Right lung (tissue), 10 donors: ENCODE measurements around the gene HBA2. TPM values are rescaled to one million over a fixed set of nuclear protein-coding genes. Genes with fewer than 3 reads are reported as not detected.
"Not testable (repeated sequence)": the region's sequence is repeated elsewhere in the genome, so short reads cannot be mapped to it uniquely, and the experiment has no call there.

Experiments
- DNase-seq, 2 donors: peaks; one replicate each; pipeline ENCODE4 v3.0.0-alpha.2; 2013
- long read RNA-seq, 8 donors: transcript quantifications; one replicate each; lab custom pipeline, GENCODE V29; 2026
- polyA plus RNA-seq, 5 donors: library from polyadenylated mRNA; unstranded; fragments of 120-200 nt; gene quantifications; one replicate each; pipeline versions ENCODE4 v1.2.1 to v1.2.3, GENCODE V29; 2013; ENCODE audit warnings: inconsistent platforms in 1 of 5, low replicate concordance in 1 of 5; ENCODE audit not compliant: insufficient read length in 5 of 5, insufficient read depth in 1 of 5

Gene HBA2
- polyA plus RNA-seq, result 1,000 to 10,000 TPM; 1,399 to 4,244 (median 2,803) TPM
- long read RNA-seq, donor 1, transcript HBA2-204 (2 exons, 403 nt), result minor isoform, 30 of 1,145 reads
- long read RNA-seq, donor 1, transcript HBA2-201 (3 exons, 576 nt), result major isoform, 1,004 of 1,145 reads
- long read RNA-seq, donor 1, transcript HBA2-203 (2 exons, 640 nt), result minor isoform, 64 of 1,145 reads
- long read RNA-seq, donor 1, partial matches to known transcripts, result 33 of 1,145 reads
- long read RNA-seq, donor 1, other reads (novel, unspliced or antisense), result 11 of 1,145 reads
- long read RNA-seq, donor 2, transcript HBA2-204 (2 exons, 403 nt), result minor isoform, 11 of 823 reads
- long read RNA-seq, donor 2, transcript HBA2-203 (2 exons, 640 nt), result minor isoform, 20 of 823 reads
- long read RNA-seq, donor 2, transcript HBA2-201 (3 exons, 576 nt), result major isoform, 765 of 823 reads
- long read RNA-seq, donor 2, partial matches to known transcripts, result 14 of 823 reads
- long read RNA-seq, donor 2, other reads (novel, unspliced or antisense), result 10 of 823 reads
- long read RNA-seq, donor 3, transcript HBA2-204 (2 exons, 403 nt), result minor isoform, 115 of 4,084 reads
- long read RNA-seq, donor 3, transcript HBA2-203 (2 exons, 640 nt), result minor isoform, 262 of 4,084 reads
- long read RNA-seq, donor 3, transcript HBA2-201 (3 exons, 576 nt), result major isoform, 3,546 of 4,084 reads
- long read RNA-seq, donor 3, partial matches to known transcripts, result 20 of 4,084 reads
- long read RNA-seq, donor 3, other reads (novel, unspliced or antisense), result 138 of 4,084 reads
- long read RNA-seq, donor 4, transcript HBA2-204 (2 exons, 403 nt), result minor isoform, 61 of 1,575 reads
- long read RNA-seq, donor 4, transcript HBA2-201 (3 exons, 576 nt), result major isoform, 1,357 of 1,575 reads
- long read RNA-seq, donor 4, transcript HBA2-203 (2 exons, 640 nt), result minor isoform, 92 of 1,575 reads
- long read RNA-seq, donor 4, partial matches to known transcripts, result 0 of 1,575 reads
- long read RNA-seq, donor 4, other reads (novel, unspliced or antisense), result 62 of 1,575 reads
- long read RNA-seq, donor 5, transcript HBA2-201 (3 exons, 576 nt), result major isoform, 4,354 of 4,954 reads
- long read RNA-seq, donor 5, transcript HBA2-204 (2 exons, 403 nt), result minor isoform, 79 of 4,954 reads
- long read RNA-seq, donor 5, transcript HBA2-202 (3 exons, 513 nt), result minor isoform, 9 of 4,954 reads
- long read RNA-seq, donor 5, transcript HBA2-203 (2 exons, 640 nt), result minor isoform, 173 of 4,954 reads
- long read RNA-seq, donor 5, partial matches to known transcripts, result 111 of 4,954 reads
- long read RNA-seq, donor 5, other reads (novel, unspliced or antisense), result 228 of 4,954 reads
- long read RNA-seq, donor 6, transcript HBA2-203 (2 exons, 640 nt), result minor isoform, 118 of 3,270 reads
- long read RNA-seq, donor 6, transcript HBA2-201 (3 exons, 576 nt), result major isoform, 2,971 of 3,270 reads
- long read RNA-seq, donor 6, transcript HBA2-204 (2 exons, 403 nt), result minor isoform, 57 of 3,270 reads
- long read RNA-seq, donor 6, partial matches to known transcripts, result 39 of 3,270 reads
- long read RNA-seq, donor 6, other reads (novel, unspliced or antisense), result 83 of 3,270 reads
- long read RNA-seq, donor 7, transcript HBA2-203 (2 exons, 640 nt), result minor isoform, 55 of 520 reads
- long read RNA-seq, donor 7, transcript HBA2-204 (2 exons, 403 nt), result minor isoform, 13 of 520 reads
- long read RNA-seq, donor 7, transcript HBA2-201 (3 exons, 576 nt), result major isoform, 452 of 520 reads
- long read RNA-seq, donor 7, partial matches to known transcripts, result 0 of 520 reads
- long read RNA-seq, donor 7, other reads (novel, unspliced or antisense), result 0 of 520 reads
- long read RNA-seq, donor 8, transcript HBA2-203 (2 exons, 640 nt), result minor isoform, 47 of 1,023 reads
- long read RNA-seq, donor 8, transcript HBA2-201 (3 exons, 576 nt), result major isoform, 917 of 1,023 reads
- long read RNA-seq, donor 8, transcript HBA2-204 (2 exons, 403 nt), result minor isoform, 27 of 1,023 reads
- long read RNA-seq, donor 8, partial matches to known transcripts, result 0 of 1,023 reads
- long read RNA-seq, donor 8, other reads (novel, unspliced or antisense), result 31 of 1,023 reads

DNA sequence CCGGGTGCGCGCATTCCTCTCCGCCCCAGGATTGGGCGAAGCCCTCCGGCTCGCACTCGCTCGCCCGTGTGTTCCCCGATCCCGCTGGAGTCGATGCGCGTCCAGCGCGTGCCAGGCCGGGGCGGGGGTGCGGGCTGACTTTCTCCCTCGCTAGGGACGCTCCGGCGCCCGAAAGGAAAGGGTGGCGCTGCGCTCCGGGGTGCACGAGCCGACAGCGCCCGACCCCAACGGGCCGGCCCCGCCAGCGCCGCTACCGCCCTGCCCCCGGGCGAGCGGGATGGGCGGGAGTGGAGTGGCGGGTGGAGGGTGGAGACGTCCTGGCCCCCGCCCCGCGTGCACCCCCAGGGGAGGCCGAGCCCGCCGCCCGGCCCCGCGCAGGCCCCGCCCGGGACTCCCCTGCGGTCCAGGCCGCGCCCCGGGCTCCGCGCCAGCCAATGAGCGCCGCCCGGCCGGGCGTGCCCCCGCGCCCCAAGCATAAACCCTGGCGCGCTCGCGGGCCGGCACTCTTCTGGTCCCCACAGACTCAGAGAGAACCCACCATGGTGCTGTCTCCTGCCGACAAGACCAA, at the start of gene HBA2:
Gene HBA2, plus strand, starts transcription at position 503 of the 568 bp plus-strand sequence. Its CDS starts 37 bp downstream, at position 540.
- DNase-seq, result not testable (repeated sequence)

- not testable (repeated sequence) for DNase-seq
Measured at GRCh38 chr16:123558-124350, 48.9 kb upstream of the HBA2 start.

DNA sequence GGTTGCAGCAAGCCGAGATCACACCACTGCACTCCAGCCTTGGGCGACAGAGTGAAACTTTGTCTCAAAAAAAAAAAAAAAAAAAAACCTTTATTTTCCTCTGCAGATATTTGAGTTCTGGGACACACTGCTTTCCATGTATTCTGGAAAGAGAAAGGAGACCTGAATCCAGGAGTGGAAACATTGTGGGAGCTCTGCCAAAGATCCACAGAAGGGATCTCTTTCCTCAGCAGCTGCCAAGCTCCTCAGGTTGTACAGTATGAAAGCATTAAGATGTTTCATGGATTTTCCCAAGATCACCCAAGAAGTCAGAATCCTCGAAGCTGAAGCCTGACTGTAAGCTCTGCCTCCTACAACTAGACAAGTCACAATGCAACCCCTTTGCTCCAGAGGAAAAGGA, 47.7 kb upstream of the HBA2 start:
- no peak for DNase-seq

DNA sequence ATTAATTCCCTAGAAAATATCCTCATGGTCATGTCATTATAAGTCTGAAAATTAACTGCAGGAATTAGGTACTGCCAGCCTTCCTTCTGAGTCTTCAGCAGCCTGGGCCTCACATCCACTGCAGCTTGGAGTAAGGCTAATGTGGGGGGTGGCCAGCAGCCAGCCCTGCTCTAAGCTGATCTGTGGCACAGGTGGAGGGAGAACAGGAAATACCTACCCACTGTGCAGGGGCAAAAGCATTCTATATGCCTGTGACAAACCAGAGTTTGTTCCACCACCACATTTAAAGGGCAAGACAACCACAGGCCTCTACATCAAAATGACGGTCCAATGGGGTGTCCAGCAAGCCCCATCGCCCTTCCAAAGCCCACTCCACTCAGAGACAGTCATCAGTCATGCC, 43.6 kb upstream of the HBA2 start:
- no peak for DNase-seq

- no peak for DNase-seq
Measured at GRCh38 chr16:130533-131173, 42.0 kb upstream of the HBA2 start.

- no peak for DNase-seq
Measured at GRCh38 chr16:132120-132519, 40.6 kb upstream of the HBA2 start.

- no peak for DNase-seq
Measured at GRCh38 chr16:133716-134115, 39.0 kb upstream of the HBA2 start.

GRCh38 chr16:138049-138417, 34.6 kb upstream of the HBA2 start:
- peak in 1 of 2 donors; percentile 18 for DNase-seq

DNA sequence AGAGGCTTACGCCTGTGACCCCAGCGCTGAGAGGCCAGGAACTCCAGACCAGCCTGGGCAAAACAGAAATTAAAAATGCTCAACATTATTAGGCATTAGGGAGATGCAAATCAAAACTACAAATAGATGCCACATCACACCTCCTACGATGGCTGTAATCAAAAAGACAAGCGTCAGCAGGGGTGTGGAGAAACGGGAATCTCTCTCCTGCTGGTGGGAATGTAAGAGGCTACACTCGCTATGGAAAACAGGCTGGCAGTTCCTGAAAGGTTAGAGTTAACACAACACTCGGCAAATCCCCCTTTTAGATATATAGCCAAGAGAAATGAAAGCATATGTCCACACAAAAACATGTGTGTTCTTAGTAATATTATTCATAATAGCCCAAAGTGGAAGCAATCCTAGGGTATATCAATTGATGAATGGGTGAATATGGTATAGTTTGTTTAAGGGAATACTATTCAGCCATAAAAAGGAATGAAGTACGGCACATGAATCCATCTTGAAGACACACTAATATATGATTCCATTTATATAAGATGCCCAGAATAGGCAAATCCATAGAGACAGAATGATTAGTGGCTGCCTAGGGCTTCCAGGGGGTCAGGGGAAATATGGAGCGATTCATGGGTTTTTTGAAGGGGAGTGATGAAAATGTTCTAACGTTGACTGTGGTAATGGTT, 32.4 kb upstream of the HBA2 start:
- no peak for DNase-seq

DNA sequence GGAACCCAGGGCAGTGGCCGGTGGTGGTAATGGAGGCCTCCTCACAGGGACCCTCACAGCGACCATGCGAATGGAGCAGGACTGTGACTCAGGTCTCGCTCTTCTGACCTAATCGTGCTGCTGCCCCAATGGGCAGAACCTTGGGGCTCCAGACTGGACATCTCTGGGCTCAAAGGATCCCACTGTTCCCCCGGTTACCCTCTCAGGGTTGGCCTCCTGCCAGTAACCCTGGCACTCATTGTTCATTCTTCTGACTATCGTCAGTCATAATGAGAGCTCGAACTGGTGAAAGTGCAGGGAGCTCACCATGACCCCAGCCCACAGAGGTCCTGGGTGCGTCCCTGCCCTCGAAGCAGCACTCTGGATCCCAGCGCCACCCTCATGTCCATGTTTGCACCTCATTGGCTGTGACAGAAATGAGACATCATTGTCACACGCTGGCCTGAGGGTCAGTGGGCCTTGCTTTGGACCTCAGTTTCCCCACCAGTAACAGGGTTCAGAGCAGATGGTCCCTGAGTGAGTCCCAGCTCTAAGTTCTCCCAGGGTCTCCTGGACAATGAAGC, 30.2 kb upstream of the HBA2 start:
- DNase-seq, result no peak

DNA sequence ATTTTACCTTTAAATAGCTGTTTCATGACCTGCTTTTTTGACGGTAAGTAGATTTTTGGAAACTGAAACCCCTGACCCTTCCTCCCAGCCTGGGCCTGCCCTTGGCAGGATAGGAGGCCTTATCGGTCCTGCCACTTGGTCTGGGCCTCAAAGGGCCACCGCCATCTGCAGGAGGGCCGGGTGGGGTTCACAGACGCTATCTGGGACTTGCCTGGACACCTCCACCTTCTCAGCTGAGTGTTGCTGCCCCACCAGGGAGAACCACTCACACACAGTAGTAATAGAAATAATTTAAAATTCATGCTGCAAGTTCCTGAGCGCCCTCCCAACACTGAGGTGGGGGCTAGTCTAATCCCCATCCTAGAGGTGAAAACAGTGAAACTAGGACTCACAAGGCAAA, 29.6 kb upstream of the HBA2 start:
- DNase-seq, result no peak

- DNase-seq, result no peak
Measured at GRCh38 chr16:143456-143855, 29.2 kb upstream of the HBA2 start.

DNA sequence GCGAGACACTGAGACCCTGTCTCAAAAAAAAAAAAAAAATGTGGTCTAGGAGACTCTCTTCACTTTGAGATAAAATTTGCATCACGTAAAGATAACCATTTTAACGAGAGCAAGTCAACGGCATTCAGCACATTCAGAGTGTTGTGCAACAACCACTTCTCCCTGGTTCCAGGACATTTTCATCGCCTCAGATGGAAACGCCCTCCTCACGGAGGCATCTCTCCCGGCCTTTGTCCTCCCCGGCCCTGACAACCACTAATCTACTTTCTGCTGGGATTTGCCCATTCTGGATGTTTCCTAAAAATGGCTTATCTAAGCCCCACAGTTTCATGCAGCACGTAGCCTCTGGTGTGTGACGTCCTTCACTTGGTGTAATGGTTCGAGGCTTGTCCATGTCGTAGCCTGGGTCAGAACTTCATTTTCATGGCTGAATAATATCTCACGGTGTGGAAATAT, 27.9 kb upstream of the HBA2 start:
- no peak for DNase-seq

GRCh38 chr16:146646-147045, 26.0 kb upstream of the HBA2 start:
- no peak for DNase-seq

- no peak for DNase-seq
Measured at GRCh38 chr16:149024-149660, 23.5 kb upstream of the HBA2 start.
